HCT116 (cell line): Measurements from ENCODE around the gene IL20. TPM values are rescaled to one million over a fixed set of nuclear protein-coding genes. Genes with fewer than 3 reads are reported as not detected.

ENCODE experiments used
- ATAC-seq: fragments of 200-7000 bp; cut with Tn5 transposase; 2 replicates; pipeline ENCODE4 v1.9.1; 2020; ENCODE audit warnings: mild to moderate bottlenecking, moderate library complexity
- BruUV-seq: library from RNA; stranded (reverse); fragments of 400-500 nt; replicated peaks from 2 replicates; lab custom pipeline; 2021; lab: Mats Ljungman, UMichigan
- CTCF ChIA-PET: fragments of 300-600 bp; sonication (Branson Sonifier 250); formaldehyde crosslinking; loops from one replicate; lab custom pipeline; 2021; ENCODE audit warnings: antibody characterized with exemption; lab: Charles Lee
- POLR2A ChIA-PET: fragments of 300-600, 350-600 bp; sonication (Branson Sonifier 250); formaldehyde crosslinking; loops from one replicate; lab custom pipeline; 2021; ENCODE audit warnings: antibody characterized with exemption; lab: Charles Lee
- RAD21 ChIA-PET, 2 experiments: fragments of 300-600 bp; sonication (Branson Sonifier 250); formaldehyde crosslinking; loops; one replicate each; lab custom pipeline; 2023; ENCODE audit warnings: low total read pairs in 2 of 2; ENCODE audit not compliant: uncharacterized antibody in 2 of 2, unreplicated experiment in 2 of 2, low non-redundant PET in 1 of 2; lab: Charles Lee
- DNase-seq: peaks from one replicate; pipeline ENCODE4 v3.0.0-alpha.2; 2010; ENCODE audit warnings: low read depth, low spot score
- H2AFZ ChIP-seq: fragments of 200-600 bp; shearing (Covaris generic), sonication (generic); 2 replicates; pipeline ENCODE4 v1.6.1; 2017; ENCODE audit warnings: low read depth, mixed run types, mixed read lengths, antibody characterized with exemption, low read length; ENCODE audit not compliant: poor library complexity, severe bottlenecking
- H3K27ac ChIP-seq: 2 replicates; pipeline ENCODE4 v1.5.1; 2012; ENCODE audit warnings: low read depth, low read length
- H3K27me3 ChIP-seq: fragments of 200-600 bp; sonication (generic); 2 replicates; pipeline ENCODE4 v1.6.1; 2016; ENCODE audit warnings: mixed run types, low read length, mixed read lengths; ENCODE audit not compliant: insufficient read depth
- H3K36me3 ChIP-seq, 2 experiments: fragments of 200-500 bp in 1 of 2; fragments of 200-600 bp in 1 of 2; sonication (Bioruptor generic) in 1 of 2; sonication (generic) in 1 of 2; 2 replicates each; pipeline versions ENCODE4 v1.5.1 to v1.6.1; 2014 to 2016; ENCODE audit warnings: low read length in 2 of 2, inconsistent platforms in 1 of 2, mixed read lengths in 1 of 2, mixed run types in 1 of 2; ENCODE audit not compliant: insufficient read depth in 2 of 2, control insufficient read depth in 1 of 2
- H3K4me1 ChIP-seq, 2 experiments: fragments of 200-600 bp in 1 of 2; sonication (generic) in 1 of 2; 2 replicates each; pipeline versions ENCODE4 v1.5.1 to v1.6.1; 2012 to 2017; ENCODE audit warnings: low read length in 2 of 2, inconsistent platforms in 1 of 2, mild to moderate bottlenecking in 1 of 2, mixed read lengths in 1 of 2, mixed run types in 1 of 2, moderate library complexity in 1 of 2; ENCODE audit not compliant: insufficient read depth in 2 of 2, control insufficient read depth in 1 of 2
- H3K4me2 ChIP-seq: fragments of 200-600 bp; sonication (generic); 2 replicates; pipeline ENCODE4 v1.6.1; 2017; ENCODE audit warnings: mixed run types, low read length, mixed read lengths
- H3K4me3 ChIP-seq, 2 experiments: fragments of 200-600 bp in 1 of 2; sonication (generic) in 1 of 2; replicated peaks in 1 of 2; 2 replicates each; pipeline ENCODE4 v1.5.1; 2011 to 2016; ENCODE audit warnings: low read length in 2 of 2, control low read depth in 1 of 2, low read depth in 1 of 2, mild to moderate bottlenecking in 1 of 2, mixed read lengths in 1 of 2, mixed run types in 1 of 2
- H3K79me2 ChIP-seq: fragments of 200-600 bp; sonication (generic); 2 replicates; pipeline ENCODE4 v1.6.1; 2017; ENCODE audit warnings: mild to moderate bottlenecking, mixed run types, low read length, moderate library complexity, mixed read lengths; ENCODE audit not compliant: insufficient read depth
- H3K9ac ChIP-seq: fragments of 200-600 bp; sonication (generic); 2 replicates; pipeline ENCODE4 v1.6.1; 2016; ENCODE audit warnings: low read length, mixed read lengths
- H3K9me2 ChIP-seq: fragments of 200-600 bp; sonication (generic), shearing (Covaris generic); 2 replicates; pipeline ENCODE4 v1.6.1; 2017; ENCODE audit warnings: mixed run types, mild to moderate bottlenecking, moderate library complexity; ENCODE audit not compliant: insufficient read depth
- H3K9me3 ChIP-seq, 2 experiments: fragments of 200-500 bp in 1 of 2; fragments of 200-600 bp in 1 of 2; sonication (Bioruptor generic) in 1 of 2; sonication (generic) in 1 of 2; 2 replicates each; pipeline ENCODE4 v1.6.1; 2014 to 2017; ENCODE audit warnings: low read length in 2 of 2, mixed read lengths in 2 of 2, inconsistent platforms in 1 of 2, low read depth in 1 of 2, mild to moderate bottlenecking in 1 of 2, mixed run types in 1 of 2, moderate library complexity in 1 of 2; ENCODE audit not compliant: control insufficient read depth in 1 of 2, insufficient read depth in 1 of 2
- H4K20me1 ChIP-seq: fragments of 200-600 bp; sonication (generic), shearing (Covaris generic); 2 replicates; pipeline ENCODE4 v1.6.1; 2017; ENCODE audit warnings: mixed run types, mild to moderate bottlenecking, moderate library complexity; ENCODE audit not compliant: insufficient read depth
- CBX3 ChIP-seq: IDR thresholded peaks from 2 replicates; pipeline ENCODE4 v1.6.1; 2012; ENCODE audit warnings: low read depth
- CTCF ChIP-seq, 3 experiments: fragments of 200-600 bp in 1 of 3; sonication (generic) in 1 of 3; IDR thresholded peaks in 2 of 3; conservative IDR thresholded peaks in 1 of 3; 2 replicates each; pipeline ENCODE4 v1.5.1; 2012 to 2017; ENCODE audit warnings: low read depth in 2 of 3, low read length in 2 of 3, antibody characterized with exemption in 1 of 3, borderline replicate concordance in 1 of 3, control low read depth in 1 of 3, mild to moderate bottlenecking in 1 of 3, mixed read lengths in 1 of 3, mixed run types in 1 of 3, moderate library complexity in 1 of 3; ENCODE audit not compliant: insufficient read depth in 1 of 3
- ELF1 ChIP-seq: IDR thresholded peaks from 2 replicates; pipeline ENCODE4 v1.6.1; 2012; ENCODE audit warnings: low read depth, borderline replicate concordance
- EZH2 ChIP-seq: fragments of 200-600 bp; sonication (generic); IDR thresholded peaks from 2 replicates; pipeline ENCODE4 v1.6.1; 2017; ENCODE audit warnings: antibody characterized with exemption, mixed run types
- FOSL1 ChIP-seq: IDR thresholded peaks from 2 replicates; pipeline ENCODE4 v1.6.1; 2012; ENCODE audit warnings: low read depth
- JUND ChIP-seq: IDR thresholded peaks from 2 replicates; pipeline ENCODE4 v1.6.1; 2012
- POLR2A ChIP-seq: IDR thresholded peaks from 2 replicates; pipeline ENCODE4 v1.7.0; 2011; ENCODE audit warnings: borderline replicate concordance; ENCODE audit not compliant: insufficient read depth, insufficient read length; ENCODE audit errors: extremely low read depth
- REST ChIP-seq: IDR thresholded peaks from 2 replicates; pipeline ENCODE4 v1.6.1; 2012; ENCODE audit warnings: low read depth
- SIN3A ChIP-seq: IDR thresholded peaks from 2 replicates; pipeline ENCODE4 v1.6.1; 2012; ENCODE audit warnings: low read depth
- SRF ChIP-seq: IDR thresholded peaks from 2 replicates; pipeline ENCODE4 v1.6.1; 2012; ENCODE audit warnings: low read depth
- TCF7L2 ChIP-seq: IDR thresholded peaks from 2 replicates; pipeline ENCODE4 v1.7.0; 2011; ENCODE audit warnings: borderline replicate concordance, inconsistent platforms; ENCODE audit not compliant: insufficient read depth, insufficient read length; ENCODE audit errors: extremely low read depth
- ZBTB33 ChIP-seq: IDR thresholded peaks from 2 replicates; pipeline ENCODE4 v1.6.1; 2011; ENCODE audit warnings: mild to moderate bottlenecking, low read length, moderate library complexity; ENCODE audit not compliant: insufficient replicate concordance; ENCODE audit errors: extremely low read depth
- ZFX ChIP-seq: fragments of 450-650 bp; IDR thresholded peaks from 2 replicates; pipeline ENCODE4 v1.6.1; 2017
- intact Hi-C: fragments of 100-400 bp; cut with micrococcal nuclease; formaldehyde crosslinking; loops from 2 replicates; pipeline ENCODE4 v1.10.0; 2022
- total RNA-seq: library from RNA; stranded (reverse); gene quantifications from one replicate; pipeline ENCODE4 v1.2.1, GENCODE V29; 2021; ENCODE audit not compliant: unreplicated experiment

IL20 gene
- total RNA-seq, 1 experiment from 2014 or later: not detected

GRCh38 chr1:206902702-206903101 lies 37.3 kb downstream of the IL20 start:
- ATAC-seq: no peak
- no peak overlapping the region for H2AFZ ChIP-seq
- CTCF ChIA-PET: interaction anchor here (1.7 kb wide), 1 partner anchor 10 kb away, joined by 5 read pairs; no protein-coding TSS in a partner anchor
- POLR2A ChIA-PET: no interaction called here
- no peaks in the 10 kb centered on the region for H4K20me1 ChIP-seq
- RAD21 ChIA-PET: no interaction called here
- no peak for DNase-seq
- H3K27ac ChIP-seq: no peak overlapping the region
- no TSS peak for BruUV-seq
- H3K36me3 ChIP-seq: no peaks in the 10 kb centered on the region
- H3K4me3 ChIP-seq: no peak overlapping the region
- H3K4me1 ChIP-seq: peaks cover 17 to 37% of the 10 kb centered on the region in 2 experiments
- H3K79me2 ChIP-seq: no peaks in the 10 kb centered on the region
- no peak overlapping the region for H3K4me2 ChIP-seq
- no peaks in the 10 kb centered on the region for H3K9me2 ChIP-seq
- intact Hi-C loops: no loop called here
- no peaks in the 10 kb centered on the region for H3K27me3 ChIP-seq
- no peak overlapping the region for H3K9ac ChIP-seq
- TF ChIP-seq SRF: no peak
- no peak for TF ChIP-seq POLR2A
- TF ChIP-seq ZBTB33: no peak
- no peak for TF ChIP-seq CBX3
- no peak for TF ChIP-seq ZFX
- TF ChIP-seq, all 23 proteins: peak for 0
- no peaks in the 10 kb centered on the region for H3K9me3 ChIP-seq

- Histone ChIP-seq H3K27me3 (no peaks in the 10 kb centered on the region), H3K9ac (no peak overlapping the region), H3K36me3 (no peaks in the 10 kb centered on the region), H3K9me3 (no peaks in the 10 kb centered on the region), H4K20me1 (no peaks in the 10 kb centered on the region), H3K9me2 (no peaks in the 10 kb centered on the region), H3K27ac (no peak overlapping the region), H3K4me3 (no peak overlapping the region), H3K4me1 (peaks cover 10 to 36% of the 10 kb centered on the region in 2 experiments), H3K79me2 (no peaks in the 10 kb centered on the region), H3K4me2 (no peak overlapping the region), H2AFZ (no peak overlapping the region)
- DNase-seq: no peak
- TF ChIP-seq FOSL1: no peak
- TF ChIP-seq TCF7L2: no peak
- TF ChIP-seq REST: no peak
- TF ChIP-seq SIN3A: no peak
- TF ChIP-seq EZH2: no peak
- TF ChIP-seq SRF: no peak
- no peak for TF ChIP-seq CBX3
- TF ChIP-seq CTCF (IDR thresholded peaks at IDR 0.05 in 2 of 3, conservative IDR thresholded peaks at IDR 0.05 in 1 of 3; ENCODE audit: borderline replicate concordance in 1 of 3, insufficient read depth in 1 of 3, low read depth in 2 of 3, low read length in 2 of 3): no peak
- no peak for TF ChIP-seq POLR2A
- no peak for TF ChIP-seq ZFX
- TF ChIP-seq JUND: no peak
- TF ChIP-seq ELF1: no peak
- no TSS peak for BruUV-seq
- ChIA-PET POLR2A (no interaction called here), CTCF (interaction anchor here (1.7 kb wide), 1 partner anchor 9 kb away, joined by 5 read pairs; no protein-coding TSS in a partner anchor), RAD21 (no interaction called here)
- intact Hi-C loops: no loop called here
- no peak for ATAC-seq
Observed at GRCh38 chr1:206903687-206904086, 38.3 kb downstream of the IL20 start.
